Left colon (tissue), 2 donors: Measurements from ENCODE around the gene TMEM127. TPM values are rescaled to one million over a fixed set of nuclear protein-coding genes. Genes with fewer than 3 reads are reported as not detected.
A peak's percentile ranks its signal among the peaks of the same experiment; 100 is the strongest.
"Not testable (repeated sequence)": the region's sequence is repeated elsewhere in the genome, so short reads cannot be mapped to it uniquely, and the experiment has no call there.

ENCODE experiments used
- ATAC-seq: fragments of 200-7000 bp; cut with Tn5 transposase; one replicate; pipeline ENCODE4 v1.9.1; 2020; ENCODE audit warnings: mild to moderate bottlenecking, moderate library complexity
- DNase-seq, 2 donors: peaks; one replicate each; pipeline ENCODE4 v3.0.0-alpha.2; 2020
- intact Hi-C, 2 donors: fragments of 100-400 bp; cut with DNase I in 1 of 2; cut with micrococcal nuclease in 1 of 2; formaldehyde crosslinking; loops; one replicate each; pipeline versions ENCODE4 v1.11.2 to v1.14.0; 2022; cut with DNase I, micrococcal nuclease
- long read RNA-seq: library from polyadenylated mRNA; unstranded; transcript quantifications from one replicate; pipeline ENCODE4 v2.0.0, GENCODE V29; 2021
- total RNA-seq, 2 donors: library from RNA; stranded (reverse); fragmentation: NEBNext Ultra II Directional; extraction: Animal tissue kit (Norgen Biotek cat#: 25700); gene quantifications; one replicate each; pipeline ENCODE4 v1.2.1, GENCODE V29; 2021
- donor health status: DM: no; HTN: no; CAD: no.
- donor health status: DM: yes; HTN: yes; CAD: no.

The TMEM127 gene
- 100 to 1,000 TPM in 1 of 2 donors, 10 to 100 TPM in 1; 86.2 to 111 TPM for total RNA-seq
- long read RNA-seq, full-length matches to known transcripts: 15 of 105 reads
- long read RNA-seq, partial matches to known transcripts: 6 of 105 reads
- long read RNA-seq, other reads (novel, unspliced or antisense): 84 of 105 reads

- ATAC-seq (peak; percentile 90), DNase-seq (peak; percentile 97 to 99)
- intact Hi-C loops: no loop called here
Measured at GRCh38 chr2:96265840-96266679, at the start of gene TMEM127, which contains the start of gene CIAO1. TSS of gene TMEM127 (minus strand) at chr2:96265997. CDS start at chr2:96265381, 616 bp downstream. TSS of gene CIAO1 (plus strand) at chr2:96266225. CDS start at chr2:96266351, 126 bp downstream.

- intact Hi-C loops: no loop called here
- ATAC-seq (no peak), DNase-seq (no peak)
Measured at GRCh38 chr2:96315005-96315399, 49.2 kb upstream of the TMEM127 start.

- intact Hi-C loops: no loop called here
- ATAC-seq: no peak
- no peak for DNase-seq
Measured at GRCh38 chr2:96308248-96308647, 42.5 kb upstream of the TMEM127 start.

GRCh38 chr2:96306370-96306769 is 40.6 kb upstream of the TMEM127 start:
- DNase-seq (no peak), ATAC-seq (no peak)
- intact Hi-C loops: no loop called here

GRCh38 chr2:96305979-96306308 is 40.1 kb upstream of the TMEM127 start:
- intact Hi-C loops: no loop called here
- peak; percentile 4 for ATAC-seq
- no peak for DNase-seq

- DNase-seq: peak; percentile 86 to 94
- peak; percentile 99 for ATAC-seq
- intact Hi-C loops: no loop called here
Measured at GRCh38 chr2:96305091-96305978, 39.5 kb upstream of the TMEM127 start, which contains the start of gene SNRNP200. TSS of gene SNRNP200 (minus strand) at chr2:96305546. CDS start at chr2:96305437, 109 bp downstream.

GRCh38 chr2:96304606-96305005 is 38.8 kb upstream of the TMEM127 start:
- DNase-seq (no peak), ATAC-seq (no peak)
- intact Hi-C loops: no loop called here

- no peak for ATAC-seq
- DNase-seq: no peak
- intact Hi-C loops: no loop called here
Measured at GRCh38 chr2:96301865-96302264, 36.1 kb upstream of the TMEM127 start.

GRCh38 chr2:96296925-96297324 is 31.1 kb upstream of the TMEM127 start:
- ATAC-seq: no peak
- no peak for DNase-seq
- intact Hi-C loops: no loop called here

- DNase-seq, intact Hi-C loops, ATAC-seq: not testable (repeated sequence)
Measured at GRCh38 chr2:96294271-96294670, 28.5 kb upstream of the TMEM127 start.

- intact Hi-C loops: no loop called here
- ATAC-seq (no peak), DNase-seq (no peak)
Measured at GRCh38 chr2:96291751-96292150, 26.0 kb upstream of the TMEM127 start.

- ATAC-seq: no peak
- intact Hi-C loops: no loop called here
- DNase-seq: no peak
Measured at GRCh38 chr2:96287273-96287856, 21.6 kb upstream of the TMEM127 start.

- intact Hi-C loops: no loop called here
- no peak for ATAC-seq
- DNase-seq: no peak
Measured at GRCh38 chr2:96276787-96277499, 11.1 kb upstream of the TMEM127 start.

GRCh38 chr2:96274355-96275056 is 8.7 kb upstream of the TMEM127 start:
- ATAC-seq (peak; percentile 27), DNase-seq (no peak)
- intact Hi-C loops: no loop called here

- intact Hi-C loops: no loop called here
- ATAC-seq (no peak), DNase-seq (no peak)
Measured at GRCh38 chr2:96273763-96274162, 8.0 kb upstream of the TMEM127 start.

GRCh38 chr2:96271995-96272394 is 6.2 kb upstream of the TMEM127 start:
- intact Hi-C loops: no loop called here
- DNase-seq: no peak
- peak; percentile 24 for ATAC-seq

GRCh38 chr2:96267159-96267971 is 1.6 kb upstream of the TMEM127 start:
- DNase-seq: peak; percentile 52 to 65
- intact Hi-C loops: no loop called here
- peak; percentile 13 for ATAC-seq
